IPS-18a (cell line): Measurements from ENCODE around the gene ADGRF5.
"Not testable (repeated sequence)": the region's sequence is repeated elsewhere in the genome, so short reads cannot be mapped to it uniquely, and the experiment has no call there.

Experiments used
- H3K27ac ChIP-seq: one replicate; pipeline ENCODE4 v1.5.1; 2013; ENCODE audit warnings: low read length
- H3K27me3 ChIP-seq: one replicate; pipeline ENCODE4 v1.6.1; 2013; ENCODE audit warnings: mild to moderate bottlenecking, low read length; ENCODE audit not compliant: control insufficient read depth, insufficient read depth
- H3K36me3 ChIP-seq: one replicate; pipeline ENCODE4 v1.6.1; 2013; ENCODE audit warnings: low read depth, low read length; ENCODE audit not compliant: control insufficient read depth
- H3K4me1 ChIP-seq: one replicate; pipeline ENCODE4 v1.6.1; 2013; ENCODE audit warnings: low read depth, low read length; ENCODE audit not compliant: control insufficient read depth
- H3K4me3 ChIP-seq: one replicate; pipeline ENCODE4 v1.5.1; 2013; ENCODE audit warnings: low read length
- H3K9ac ChIP-seq: one replicate; pipeline ENCODE4 v1.6.1; 2013; ENCODE audit warnings: mild to moderate bottlenecking, low read length, moderate library complexity
- H3K9me3 ChIP-seq: one replicate; pipeline ENCODE4 v1.6.1; 2013; ENCODE audit warnings: low read depth, low read length; ENCODE audit not compliant: control insufficient read depth

Gene ADGRF5

GRCh38 chr6:46845126-46845525 lies 76.6 kb downstream of the ADGRF5 start:
- no peak overlapping the region for H3K9ac ChIP-seq
- peaks cover 12% of the 10 kb centered on the region for H3K9me3 ChIP-seq
- H3K27ac ChIP-seq, result no peak overlapping the region
- H3K4me1 ChIP-seq, result no peaks in the 10 kb centered on the region
- H3K27me3 ChIP-seq, result peaks cover 10% of the 10 kb centered on the region
- no peaks in the 10 kb centered on the region for H3K36me3 ChIP-seq
- H3K4me3 ChIP-seq, result no peak overlapping the region

- not testable (repeated sequence) for H3K27me3 ChIP-seq, H3K27ac ChIP-seq, H3K9ac ChIP-seq, H3K4me3 ChIP-seq, H3K36me3 ChIP-seq, H3K4me1 ChIP-seq
- H3K9me3 ChIP-seq, result peaks cover 12% of the 10 kb centered on the region
Measured at GRCh38 chr6:46842252-46842846, 79.4 kb downstream of the ADGRF5 start.

GRCh38 chr6:46838033-46838432 lies 83.7 kb downstream of the ADGRF5 start:
- Histone ChIP-seq H3K27ac (no peak overlapping the region), H3K9me3 (peaks cover 11% of the 10 kb centered on the region), H3K27me3 (no peaks in the 10 kb centered on the region), H3K4me3 (no peak overlapping the region), H3K9ac (no peak overlapping the region), H3K4me1 (no peaks in the 10 kb centered on the region), H3K36me3 (no peaks in the 10 kb centered on the region)

- not testable (repeated sequence) for H3K27ac ChIP-seq, H3K4me3 ChIP-seq, H3K4me1 ChIP-seq, H3K9ac ChIP-seq, H3K9me3 ChIP-seq, H3K27me3 ChIP-seq, H3K36me3 ChIP-seq
Measured at GRCh38 chr6:46834991-46835390, 86.7 kb downstream of the ADGRF5 start.

GRCh38 chr6:46834257-46834916 lies 87.4 kb downstream of the ADGRF5 start:
- H3K4me3 ChIP-seq, H3K9me3 ChIP-seq, H3K9ac ChIP-seq, H3K27me3 ChIP-seq, H3K36me3 ChIP-seq, H3K27ac ChIP-seq, H3K4me1 ChIP-seq: not testable (repeated sequence)

- no peaks in the 10 kb centered on the region for H3K4me1 ChIP-seq
- H3K9me3 ChIP-seq, result no peaks in the 10 kb centered on the region
Measured at GRCh38 chr6:46832816-46833215, 88.9 kb downstream of the ADGRF5 start.

GRCh38 chr6:46828939-46829338 lies 92.8 kb downstream of the ADGRF5 start:
- Histone ChIP-seq H3K27ac (no peak overlapping the region), H3K9ac (no peak overlapping the region), H3K4me1 (no peaks in the 10 kb centered on the region), H3K36me3 (no peaks in the 10 kb centered on the region), H3K4me3 (no peak overlapping the region), H3K27me3 (no peaks in the 10 kb centered on the region), H3K9me3 (no peaks in the 10 kb centered on the region)

More at GRCh38 chr6:46832816-46833215, 88.9 kb downstream of the ADGRF5 start:
- no peak overlapping the region for H3K9ac ChIP-seq
- H3K27ac ChIP-seq, result no peak overlapping the region
- no peaks in the 10 kb centered on the region for H3K27me3 ChIP-seq
- H3K4me3 ChIP-seq, result no peak overlapping the region
- H3K36me3 ChIP-seq, result no peaks in the 10 kb centered on the region

GRCh38 chr6:46821458-46821881 lies 100.3 kb downstream of the ADGRF5 start:
- Histone ChIP-seq H3K4me1 (no peaks in the 10 kb centered on the region), H3K4me3 (no peak overlapping the region), H3K27me3 (no peaks in the 10 kb centered on the region), H3K9me3 (no peaks in the 10 kb centered on the region), H3K9ac (no peak overlapping the region), H3K27ac (no peak overlapping the region), H3K36me3 (no peaks in the 10 kb centered on the region)

GRCh38 chr6:46819561-46819960 lies 102.2 kb downstream of the ADGRF5 start:
- Histone ChIP-seq H3K4me3 (no peak overlapping the region), H3K27me3 (no peaks in the 10 kb centered on the region), H3K36me3 (no peaks in the 10 kb centered on the region), H3K9ac (no peak overlapping the region), H3K9me3 (no peaks in the 10 kb centered on the region), H3K27ac (no peak overlapping the region), H3K4me1 (no peaks in the 10 kb centered on the region)

- H3K27me3 ChIP-seq, result no peaks in the 10 kb centered on the region
- no peak overlapping the region for H3K4me3 ChIP-seq
- H3K36me3 ChIP-seq, result no peaks in the 10 kb centered on the region
Measured at GRCh38 chr6:46816626-46817025, 105.1 kb downstream of the ADGRF5 start.

GRCh38 chr6:46815130-46815529 lies 106.6 kb downstream of the ADGRF5 start:
- H3K4me3 ChIP-seq, result no peak overlapping the region
- H3K36me3 ChIP-seq, result no peaks in the 10 kb centered on the region
- H3K27ac ChIP-seq, result no peak overlapping the region
- no peaks in the 10 kb centered on the region for H3K9me3 ChIP-seq
- no peaks in the 10 kb centered on the region for H3K27me3 ChIP-seq
- no peaks in the 10 kb centered on the region for H3K4me1 ChIP-seq
- no peak overlapping the region for H3K9ac ChIP-seq

More at GRCh38 chr6:46816626-46817025, 105.1 kb downstream of the ADGRF5 start:
- Histone ChIP-seq H3K9me3 (no peaks in the 10 kb centered on the region), H3K9ac (no peak overlapping the region), H3K27ac (no peak overlapping the region), H3K4me1 (no peaks in the 10 kb centered on the region)

GRCh38 chr6:46808806-46809205 lies 112.9 kb downstream of the ADGRF5 start:
- Histone ChIP-seq H3K27ac (no peak overlapping the region), H3K9ac (no peak overlapping the region), H3K4me3 (no peak overlapping the region), H3K4me1 (no peaks in the 10 kb centered on the region), H3K36me3 (no peaks in the 10 kb centered on the region), H3K27me3 (no peaks in the 10 kb centered on the region), H3K9me3 (no peaks in the 10 kb centered on the region)
